Measurements from ENCODE around the gene FYTTD1. TPM values are rescaled to one million over a fixed set of nuclear protein-coding genes. Genes with fewer than 3 reads are reported as not detected.

Gene FYTTD1
- total RNA-seq, 1 experiment from 2014 or later: 23.7 TPM

DNA sequence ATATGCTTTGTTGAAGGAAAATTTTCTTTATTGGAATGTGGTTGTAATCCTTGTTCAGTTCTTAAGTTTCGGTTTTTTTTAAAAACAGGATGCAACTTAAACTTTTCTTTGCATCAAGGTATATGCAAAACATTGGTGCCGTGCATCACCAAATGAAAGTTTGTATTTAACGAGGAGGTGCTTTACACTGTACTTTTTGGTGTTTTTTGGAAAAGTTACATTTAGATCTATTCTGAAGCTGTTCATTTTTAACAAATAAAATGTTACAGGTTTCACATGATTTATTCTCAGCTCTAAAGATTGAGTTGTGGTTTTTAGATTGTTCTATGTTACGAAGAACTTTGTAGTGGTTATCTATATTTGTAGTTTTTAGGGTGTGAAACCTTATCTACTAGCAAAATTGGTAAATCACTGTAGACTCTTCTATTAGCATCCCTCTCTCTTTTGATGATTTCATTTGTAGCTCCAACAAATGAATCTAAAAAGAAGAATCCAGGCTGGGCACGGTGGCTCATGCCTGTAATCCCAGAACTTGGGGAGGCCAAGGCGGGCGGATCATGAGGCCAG is 34.4 kb downstream of the FYTTD1 start:
- Mint-ChIP-seq H3K4me1 (no peaks in the 10 kb centered on the region), H3K27me3 (ENCODE audit: low read depth) (no peaks in the 10 kb centered on the region), H3K36me3 (peaks cover 16% of the 10 kb centered on the region), H3K27ac (no peak overlapping the region), H3K4me3 (no peak overlapping the region), H3K9me3 (peaks cover 4% of the 10 kb centered on the region)
- ATAC-seq: no peak
- TF ChIP-seq SMAD4 (CRISPR knock-in tag; IDR thresholded peaks at IDR 0.05): no peak
- TF ChIP-seq NR1H2 (CRISPR knock-in tag; IDR thresholded peaks at IDR 0.05): no peak
- TF ChIP-seq HMGXB4 (CRISPR knock-in tag; IDR thresholded peaks at IDR 0.05): no peak
- no peak for TF ChIP-seq USF2 (CRISPR knock-in tag; IDR thresholded peaks at IDR 0.05)
- no peak for TF ChIP-seq NR3C1 (CRISPR knock-in tag; conservative IDR thresholded peaks at IDR 0.05; ENCODE audit: low read depth)
- TF ChIP-seq MXD4 (CRISPR knock-in tag; IDR thresholded peaks at IDR 0.05; ENCODE audit: borderline replicate concordance): no peak
- no peak for TF ChIP-seq FOXK1 (CRISPR knock-in tag; IDR thresholded peaks at IDR 0.05)
- TF ChIP-seq, protein P1, sequence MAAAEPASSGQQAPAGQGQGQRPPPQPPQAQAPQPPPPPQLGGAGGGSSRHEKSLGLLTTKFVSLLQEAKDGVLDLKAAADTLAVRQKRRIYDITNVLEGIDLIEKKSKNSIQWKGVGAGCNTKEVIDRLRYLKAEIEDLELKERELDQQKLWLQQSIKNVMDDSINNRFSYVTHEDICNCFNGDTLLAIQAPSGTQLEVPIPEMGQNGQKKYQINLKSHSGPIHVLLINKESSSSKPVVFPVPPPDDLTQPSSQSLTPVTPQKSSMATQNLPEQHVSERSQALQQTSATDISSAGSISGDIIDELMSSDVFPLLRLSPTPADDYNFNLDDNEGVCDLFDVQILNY (CRISPR knock-in tag; IDR thresholded peaks at IDR 0.05): no peak
- no peak for TF ChIP-seq FOXP1 (CRISPR knock-in tag; IDR thresholded peaks at IDR 0.05; ENCODE audit: borderline replicate concordance)
- TF ChIP-seq NFYB (CRISPR knock-in tag; conservative IDR thresholded peaks at IDR 0.05; ENCODE audit: low read depth): no peak
- TF ChIP-seq, protein P2, sequence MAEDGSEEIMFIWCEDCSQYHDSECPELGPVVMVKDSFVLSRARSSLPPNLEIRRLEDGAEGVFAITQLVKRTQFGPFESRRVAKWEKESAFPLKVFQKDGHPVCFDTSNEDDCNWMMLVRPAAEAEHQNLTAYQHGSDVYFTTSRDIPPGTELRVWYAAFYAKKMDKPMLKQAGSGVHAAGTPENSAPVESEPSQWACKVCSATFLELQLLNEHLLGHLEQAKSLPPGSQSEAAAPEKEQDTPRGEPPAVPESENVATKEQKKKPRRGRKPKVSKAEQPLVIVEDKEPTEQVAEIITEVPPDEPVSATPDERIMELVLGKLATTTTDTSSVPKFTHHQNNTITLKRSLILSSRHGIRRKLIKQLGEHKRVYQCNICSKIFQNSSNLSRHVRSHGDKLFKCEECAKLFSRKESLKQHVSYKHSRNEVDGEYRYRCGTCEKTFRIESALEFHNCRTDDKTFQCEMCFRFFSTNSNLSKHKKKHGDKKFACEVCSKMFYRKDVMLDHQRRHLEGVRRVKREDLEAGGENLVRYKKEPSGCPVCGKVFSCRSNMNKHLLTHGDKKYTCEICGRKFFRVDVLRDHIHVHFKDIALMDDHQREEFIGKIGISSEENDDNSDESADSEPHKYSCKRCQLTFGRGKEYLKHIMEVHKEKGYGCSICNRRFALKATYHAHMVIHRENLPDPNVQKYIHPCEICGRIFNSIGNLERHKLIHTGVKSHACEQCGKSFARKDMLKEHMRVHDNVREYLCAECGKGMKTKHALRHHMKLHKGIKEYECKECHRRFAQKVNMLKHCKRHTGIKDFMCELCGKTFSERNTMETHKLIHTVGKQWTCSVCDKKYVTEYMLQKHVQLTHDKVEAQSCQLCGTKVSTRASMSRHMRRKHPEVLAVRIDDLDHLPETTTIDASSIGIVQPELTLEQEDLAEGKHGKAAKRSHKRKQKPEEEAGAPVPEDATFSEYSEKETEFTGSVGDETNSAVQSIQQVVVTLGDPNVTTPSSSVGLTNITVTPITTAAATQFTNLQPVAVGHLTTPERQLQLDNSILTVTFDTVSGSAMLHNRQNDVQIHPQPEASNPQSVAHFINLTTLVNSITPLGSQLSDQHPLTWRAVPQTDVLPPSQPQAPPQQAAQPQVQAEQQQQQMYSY (CRISPR knock-in tag; IDR thresholded peaks at IDR 0.05): no peak
- no peak for TF ChIP-seq NFATC4 (CRISPR knock-in tag; IDR thresholded peaks at IDR 0.05)
- TF ChIP-seq GRHL2 (CRISPR knock-in tag; IDR thresholded peaks at IDR 0.05; ENCODE audit: insufficient replicate concordance, severe bottlenecking): no peak
- TF ChIP-seq MYBL2 (CRISPR knock-in tag; IDR thresholded peaks at IDR 0.05): no peak
- TF ChIP-seq GTF2I (CRISPR knock-in tag; conservative IDR thresholded peaks at IDR 0.05): no peak
- no peak for DNase-seq (ENCODE audit: low spot score)
- ChIA-PET CTCF (no interaction called here), POLR2A (no interaction called here)

GRCh38 chr3:197787412-197787811 is 37.7 kb downstream of the FYTTD1 start:
- Mint-ChIP-seq H3K36me3 (no peaks in the 10 kb centered on the region; the same call in 1 of the 2 replicates), H3K27me3 (ENCODE audit: low read depth) (no peaks in the 10 kb centered on the region), H3K9me3 (no peaks in the 10 kb centered on the region), H3K4me3 (no peak overlapping the region), H3K4me1 (peaks cover 6% of the 10 kb centered on the region), H3K27ac (0 out of 2 replicates have a peak overlapping the region, but pooled peaks have one; percentile 14)
- no peak for ATAC-seq
- CTCF ChIA-PET: no interaction called here
- POLR2A ChIA-PET: no interaction called here
- DNase-seq (ENCODE audit: low spot score): no peak
- TF ChIP-seq ZNF423 (CRISPR knock-in tag; IDR thresholded peaks at IDR 0.05) (no peak), SP1 (CRISPR knock-in tag; conservative IDR thresholded peaks at IDR 0.05) (no peak), NFE2L1 (CRISPR knock-in tag; IDR thresholded peaks at IDR 0.05) (no peak), RORB (CRISPR knock-in tag; IDR thresholded peaks at IDR 0.05) (no peak), ZSCAN18 (CRISPR knock-in tag; IDR thresholded peaks at IDR 0.05) (no peak), FOXJ3 (CRISPR knock-in tag; IDR thresholded peaks at IDR 0.05; ENCODE audit: borderline replicate concordance) (no peak)
- TF ChIP-seq, protein P3, sequence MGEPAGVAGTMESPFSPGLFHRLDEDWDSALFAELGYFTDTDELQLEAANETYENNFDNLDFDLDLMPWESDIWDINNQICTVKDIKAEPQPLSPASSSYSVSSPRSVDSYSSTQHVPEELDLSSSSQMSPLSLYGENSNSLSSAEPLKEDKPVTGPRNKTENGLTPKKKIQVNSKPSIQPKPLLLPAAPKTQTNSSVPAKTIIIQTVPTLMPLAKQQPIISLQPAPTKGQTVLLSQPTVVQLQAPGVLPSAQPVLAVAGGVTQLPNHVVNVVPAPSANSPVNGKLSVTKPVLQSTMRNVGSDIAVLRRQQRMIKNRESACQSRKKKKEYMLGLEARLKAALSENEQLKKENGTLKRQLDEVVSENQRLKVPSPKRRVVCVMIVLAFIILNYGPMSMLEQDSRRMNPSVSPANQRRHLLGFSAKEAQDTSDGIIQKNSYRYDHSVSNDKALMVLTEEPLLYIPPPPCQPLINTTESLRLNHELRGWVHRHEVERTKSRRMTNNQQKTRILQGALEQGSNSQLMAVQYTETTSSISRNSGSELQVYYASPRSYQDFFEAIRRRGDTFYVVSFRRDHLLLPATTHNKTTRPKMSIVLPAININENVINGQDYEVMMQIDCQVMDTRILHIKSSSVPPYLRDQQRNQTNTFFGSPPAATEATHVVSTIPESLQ (CRISPR knock-in tag; IDR thresholded peaks at IDR 0.05): no peak
- TF ChIP-seq, protein P4, sequence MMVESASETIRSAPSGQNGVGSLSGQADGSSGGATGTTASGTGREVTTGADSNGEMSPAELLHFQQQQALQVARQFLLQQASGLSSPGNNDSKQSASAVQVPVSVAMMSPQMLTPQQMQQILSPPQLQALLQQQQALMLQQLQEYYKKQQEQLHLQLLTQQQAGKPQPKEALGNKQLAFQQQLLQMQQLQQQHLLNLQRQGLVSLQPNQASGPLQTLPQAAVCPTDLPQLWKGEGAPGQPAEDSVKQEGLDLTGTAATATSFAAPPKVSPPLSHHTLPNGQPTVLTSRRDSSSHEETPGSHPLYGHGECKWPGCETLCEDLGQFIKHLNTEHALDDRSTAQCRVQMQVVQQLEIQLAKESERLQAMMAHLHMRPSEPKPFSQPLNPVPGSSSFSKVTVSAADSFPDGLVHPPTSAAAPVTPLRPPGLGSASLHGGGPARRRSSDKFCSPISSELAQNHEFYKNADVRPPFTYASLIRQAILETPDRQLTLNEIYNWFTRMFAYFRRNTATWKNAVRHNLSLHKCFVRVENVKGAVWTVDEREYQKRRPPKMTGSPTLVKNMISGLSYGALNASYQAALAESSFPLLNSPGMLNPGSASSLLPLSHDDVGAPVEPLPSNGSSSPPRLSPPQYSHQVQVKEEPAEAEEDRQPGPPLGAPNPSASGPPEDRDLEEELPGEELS (CRISPR knock-in tag; IDR thresholded peaks at IDR 0.05): no peak
- TF ChIP-seq, protein P1 (CRISPR knock-in tag; IDR thresholded peaks at IDR 0.05): no peak
